Gastroesophageal sphincter (tissue), 4 donors: Measurements from ENCODE around the gene CARD11. TPM values are rescaled to one million over a fixed set of nuclear protein-coding genes. Genes with fewer than 3 reads are reported as not detected.
"Not testable (repeated sequence)": the region's sequence is repeated elsewhere in the genome, so short reads cannot be mapped to it uniquely, and the experiment has no call there.

Experiments used
- ATAC-seq: fragments of 150-250 bp; one replicate; pipeline ENCODE4 v1.9.1; 2016; ENCODE audit warnings: mild to moderate bottlenecking, moderate library complexity
- H3K27ac ChIP-seq, 4 donors: fragments of 200-600 bp; sonication (generic) in 3 of 4; 1 replicate in 3 of 4; 2 replicates in 1 of 4; pipeline ENCODE4 v1.5.1; 2016 to 2019
- H3K27me3 ChIP-seq: fragments of 200-600 bp; sonication (generic); one replicate; pipeline ENCODE4 v1.5.1; 2019
- H3K36me3 ChIP-seq, 2 donors: fragments of 200-600 bp; sonication (generic); one replicate each; pipeline ENCODE4 v1.5.1; 2019; ENCODE audit warnings: control low read depth in 1 of 2
- H3K4me1 ChIP-seq, 3 donors: fragments of 200-600 bp; sonication (generic); 1 replicate in 2 of 3; 2 replicates in 1 of 3; pipeline ENCODE4 v1.5.1; 2016 to 2019; ENCODE audit warnings: control low read depth in 2 of 3
- H3K4me3 ChIP-seq, 2 donors: fragments of 200-600 bp; sonication (generic); one replicate each; pipeline ENCODE4 v1.5.1; 2019; ENCODE audit warnings: mild to moderate bottlenecking in 1 of 2, moderate library complexity in 1 of 2
- H3K9me3 ChIP-seq, 3 donors: fragments of 200-600 bp; sonication (generic); one replicate each; pipeline ENCODE4 v1.5.1; 2017 to 2019; ENCODE audit warnings: control low read depth in 2 of 3
- CTCF ChIP-seq, 4 experiments: fragments of 200-600 bp in 2 of 4; fragments of 450-650 bp in 2 of 4; sonication (generic) in 1 of 4; IDR thresholded peaks; one replicate each; pipeline ENCODE4 v1.5.1; 2017 to 2019; ENCODE audit warnings: antibody characterized with exemption in 4 of 4, mild to moderate bottlenecking in 2 of 4, moderate library complexity in 2 of 4
- EP300 ChIP-seq: sonication (generic); formaldehyde crosslinking; IDR thresholded peaks from one replicate; pipeline ENCODE4 v1.6.1; 2017; ENCODE audit warnings: antibody characterized with exemption, mild to moderate bottlenecking
- POLR2A ChIP-seq, 2 donors: fragments of 450-650 bp; IDR thresholded peaks; one replicate each; pipeline ENCODE4 v1.6.1; 2017; ENCODE audit warnings: antibody characterized with exemption in 2 of 2, mild to moderate bottlenecking in 2 of 2, moderate library complexity in 1 of 2
- POLR2AphosphoS5 ChIP-seq: sonication (generic); formaldehyde crosslinking; IDR thresholded peaks from one replicate; pipeline ENCODE4 v1.6.1; 2017; ENCODE audit warnings: antibody characterized with exemption
- WGBS, 2 donors: methylation state at CpG; one replicate each; pipeline ENCODE4 v1.1.5; 2018; ENCODE audit warnings: low coverage in 1 of 2; 5-methylcytosine and 5-hydroxymethylcytosine counted together
- total RNA-seq, 4 donors: library from RNA; depleted of rRNA; stranded (reverse); fragments of >200 nt; gene quantifications; one replicate each; pipeline ENCODE4 v1.1.0, GENCODE V29; 2016

The CARD11 gene
- total RNA-seq, 4 donors from 2014 or later, result 0.27 to 0.67 (median 0.45) TPM

GRCh38 chr7:2922348-2922691 is 121.3 kb downstream of the CARD11 start:
- H3K4me3 ChIP-seq, result no peak overlapping the region
- WGBS, 2 donors, result no CpG with 5 or more reads among the region's 19 CpGs
- peaks cover 63% of the 10 kb centered on the region for H3K27me3 ChIP-seq
- no peak for ATAC-seq
- H3K4me1 ChIP-seq, result no peaks in the 10 kb centered on the region
- TF ChIP-seq EP300 (no peak), CTCF (IDR thresholded peaks at IDR 0.05) (no peak), POLR2A (IDR thresholded peaks at IDR 0.05) (no peak), POLR2AphosphoS5 (no peak)
- H3K27ac ChIP-seq, result no peak overlapping the region
- no peaks in the 10 kb centered on the region for H3K36me3 ChIP-seq
- H3K9me3 ChIP-seq, result no peaks in the 10 kb centered on the region

GRCh38 chr7:2921653-2922347 is 121.9 kb downstream of the CARD11 start:
- no peaks in the 10 kb centered on the region for H3K9me3 ChIP-seq
- H3K27me3 ChIP-seq, result peaks cover 63% of the 10 kb centered on the region
- H3K4me3 ChIP-seq, result no peak overlapping the region
- 0 to 32% methylated on average over 1 to 6 of the region's 13 CpGs for WGBS, 2 donors
- H3K4me1 ChIP-seq, result no peaks in the 10 kb centered on the region
- TF ChIP-seq EP300, result no peak
- TF ChIP-seq POLR2AphosphoS5, result no peak
- no peak for TF ChIP-seq POLR2A (IDR thresholded peaks at IDR 0.05)
- TF ChIP-seq CTCF (IDR thresholded peaks at IDR 0.05), result no peak
- no peak for ATAC-seq
- H3K27ac ChIP-seq, result no peak overlapping the region
- H3K36me3 ChIP-seq, result no peaks in the 10 kb centered on the region

GRCh38 chr7:2920956-2921652 is 122.6 kb downstream of the CARD11 start:
- Histone ChIP-seq H3K27ac (no peak overlapping the region), H3K4me1 (no peaks in the 10 kb centered on the region), H3K36me3 (no peaks in the 10 kb centered on the region), H3K9me3 (no peaks in the 10 kb centered on the region), H3K27me3 (peaks cover 68% of the 10 kb centered on the region), H3K4me3 (no peak overlapping the region)
- no peak for ATAC-seq
- no peak for TF ChIP-seq CTCF (IDR thresholded peaks at IDR 0.05)
- TF ChIP-seq EP300, result no peak
- TF ChIP-seq POLR2AphosphoS5, result no peak
- no peak for TF ChIP-seq POLR2A (IDR thresholded peaks at IDR 0.05)
- 43 to 57% methylated on average over 5 to 16 of the region's 17 CpGs for WGBS, 2 donors

- H3K27ac ChIP-seq, H3K4me3 ChIP-seq, H3K4me1 ChIP-seq, H3K9me3 ChIP-seq, ATAC-seq, H3K36me3 ChIP-seq: not testable (repeated sequence)
- WGBS, 2 donors, result 58 to 78% methylated on average over 2 of the region's 2 CpGs
- H3K27me3 ChIP-seq, result peaks cover 72% of the 10 kb centered on the region
Observed at GRCh38 chr7:2920480-2920879, 123.2 kb downstream of the CARD11 start.

DNA sequence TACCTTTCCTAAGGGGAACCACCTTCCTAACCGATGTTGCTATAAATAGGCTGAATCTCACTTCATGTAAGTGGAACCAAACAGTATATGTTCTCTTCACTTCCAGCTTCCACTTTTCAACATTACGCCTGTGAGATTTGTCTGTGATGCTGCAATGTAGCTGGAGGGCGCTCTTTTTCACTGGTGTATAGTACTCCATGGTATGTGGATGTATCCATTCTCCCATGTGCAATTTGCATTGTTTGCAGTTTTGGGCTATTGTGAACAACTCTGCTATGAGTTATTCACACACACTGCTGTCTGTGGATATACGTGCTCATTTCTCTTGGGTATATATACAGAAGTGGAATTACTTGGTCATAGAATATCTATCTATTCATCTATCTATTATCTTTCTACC is 123.6 kb downstream of the CARD11 start:
- Histone ChIP-seq H3K4me3 (no peak overlapping the region), H3K27me3 (peaks cover 72% of the 10 kb centered on the region), H3K9me3 (no peaks in the 10 kb centered on the region), H3K27ac (no peak overlapping the region), H3K4me1 (no peaks in the 10 kb centered on the region), H3K36me3 (no peaks in the 10 kb centered on the region)
- TF ChIP-seq POLR2A (IDR thresholded peaks at IDR 0.05), result no peak
- no peak for TF ChIP-seq POLR2AphosphoS5
- TF ChIP-seq EP300, result no peak
- TF ChIP-seq CTCF (IDR thresholded peaks at IDR 0.05), result no peak
- WGBS, 2 donors, result 90 to 96% methylated on average over 3 to 4 of the region's 4 CpGs
- no peak for ATAC-seq
